ENCODE results near the gene MT1H.
"Not testable (repeated sequence)": the region's sequence is repeated elsewhere in the genome, so short reads cannot be mapped to it uniquely, and the experiment has no call there.

Gene MT1H

DNA sequence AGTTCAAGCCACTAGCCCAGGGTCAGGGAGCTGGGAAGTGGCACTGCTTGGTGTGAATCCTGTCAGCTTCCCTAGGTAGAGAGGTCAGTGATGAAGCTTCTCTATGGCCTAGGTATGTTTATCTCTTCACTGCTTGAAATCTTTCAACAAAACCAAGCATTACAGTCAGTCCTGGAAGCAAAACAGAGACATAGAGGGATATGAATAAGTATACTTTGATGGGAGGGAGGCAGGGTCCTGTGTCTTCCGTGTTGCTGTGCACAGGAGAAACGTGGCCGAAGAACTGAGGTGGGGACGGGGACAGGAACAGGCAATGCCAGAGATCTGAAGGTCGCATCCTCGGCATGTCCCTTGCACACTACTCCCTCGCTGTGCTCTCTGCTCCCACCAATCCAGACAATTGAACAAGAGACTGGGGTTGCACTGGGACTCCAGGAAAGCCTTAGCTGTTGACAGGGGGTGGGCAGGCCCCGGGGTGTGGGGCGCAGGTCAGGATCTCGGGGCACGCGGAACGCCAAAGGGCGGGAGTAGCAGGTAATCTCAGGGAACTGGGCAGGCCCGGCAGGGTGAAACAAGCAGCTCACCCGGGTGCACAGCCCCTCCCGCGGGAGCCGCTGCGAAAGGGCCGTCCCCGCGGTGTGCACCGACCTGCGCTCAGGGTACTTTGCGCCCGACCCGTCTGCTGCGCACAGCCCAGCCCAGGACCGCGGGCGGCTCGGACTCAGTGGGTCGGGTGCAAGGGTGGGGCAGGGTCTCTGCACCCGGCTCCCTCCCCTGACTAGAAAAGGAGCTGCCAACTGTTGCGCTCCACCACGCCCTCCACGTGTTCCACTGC is at the start of gene MT1H:
Gene MT1H (plus strand): TSS at position 810 of the 835 bp plus-strand sequence. CDS start 71 bp downstream, outside the sequence.
- DNase-seq: no peak

DNA sequence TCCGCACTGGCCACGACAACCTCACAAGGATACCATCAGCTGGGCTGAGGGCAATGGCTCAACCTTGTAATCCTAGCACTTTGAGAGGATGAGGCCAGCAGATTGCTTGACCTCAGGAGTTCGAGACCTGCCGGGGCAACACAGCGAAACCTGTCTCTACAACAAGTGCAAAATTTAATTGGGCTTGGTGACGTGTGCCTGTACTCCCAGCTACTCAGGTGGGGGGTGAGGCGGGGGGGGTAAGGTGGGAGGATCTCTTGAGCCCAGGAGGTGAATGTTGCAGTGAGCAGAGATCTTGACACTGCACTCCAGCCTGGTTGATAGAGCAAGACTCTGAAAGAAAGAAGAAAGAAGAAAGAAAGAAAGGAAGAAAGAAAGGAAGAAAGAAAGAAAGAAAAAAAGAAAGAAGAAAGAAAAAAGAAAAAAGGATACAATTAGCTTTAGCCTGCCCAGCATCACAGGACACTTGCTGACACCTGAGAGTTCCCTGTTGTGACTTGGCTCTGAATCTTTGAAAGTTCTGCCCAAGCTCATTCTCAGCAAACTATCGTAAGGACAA is 49.2 kb upstream of the MT1H start:
- no peak for DNase-seq

GRCh38 chr16:56621665-56622445 is 47.8 kb upstream of the MT1H start:
- not testable (repeated sequence) for DNase-seq

GRCh38 chr16:56623184-56623583 is 46.4 kb upstream of the MT1H start:
- DNase-seq: not testable (repeated sequence)

DNA sequence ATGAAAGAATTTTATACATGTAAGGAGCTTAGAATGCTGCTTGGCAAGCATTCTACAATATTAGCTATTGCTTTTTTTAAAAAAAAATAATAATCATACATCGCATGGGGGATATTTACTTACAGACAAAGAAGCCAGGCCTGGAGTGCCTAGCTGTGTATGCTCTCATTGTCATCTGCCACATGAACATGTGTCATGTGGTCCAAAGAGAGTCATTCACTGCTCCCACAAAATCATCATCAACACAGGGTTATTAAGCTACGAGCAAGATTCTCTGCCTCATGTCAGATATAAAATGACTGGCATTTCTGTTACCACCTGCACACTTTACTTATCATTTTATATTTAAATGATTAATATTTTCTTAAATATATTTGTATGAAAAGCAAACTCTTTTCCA is 46.0 kb upstream of the MT1H start:
- DNase-seq: no peak

GRCh38 chr16:56625140-56625942 is 44.3 kb upstream of the MT1H start, which contains the start of gene MT1E:
Gene MT1E (plus strand): TSS chr16:56625781. CDS start chr16:56625852, 71 bp downstream.
- peak; percentile 82 for DNase-seq

DNA sequence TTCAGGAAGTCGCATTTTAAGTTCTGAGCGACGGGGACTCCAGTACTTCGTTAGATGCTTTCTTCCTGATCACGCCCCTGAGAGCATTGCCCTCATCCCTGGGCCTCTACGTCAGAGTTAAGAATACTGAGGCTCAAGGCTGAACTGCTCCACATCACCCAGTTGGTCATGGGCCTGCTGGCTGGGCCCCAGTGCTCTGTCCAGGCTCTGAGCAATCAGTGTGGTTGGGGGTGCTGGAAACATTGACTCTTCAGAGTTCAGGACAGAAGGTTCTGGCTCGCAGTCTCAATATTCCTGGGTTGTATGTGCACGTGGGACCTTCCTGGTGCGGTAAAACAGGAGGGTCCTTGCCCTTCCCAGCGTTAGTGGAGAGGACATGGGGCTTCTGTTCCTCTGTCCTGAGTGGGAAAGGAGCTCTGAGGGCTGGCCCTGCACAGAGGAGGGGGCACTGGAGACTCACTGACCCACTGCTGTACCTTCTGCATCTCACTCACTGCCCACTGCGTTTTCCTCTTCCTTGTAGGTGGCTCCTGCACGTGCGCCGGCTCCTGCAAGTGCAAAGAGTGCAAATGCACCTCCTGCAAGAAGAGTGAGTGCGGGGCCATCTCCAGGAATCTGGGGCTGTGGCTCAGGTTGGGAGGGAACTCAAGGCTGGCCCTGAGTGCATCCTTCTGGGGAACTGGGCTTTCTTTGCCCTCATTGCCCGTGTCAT is 43.5 kb upstream of the MT1H start:
- no peak for DNase-seq

DNA sequence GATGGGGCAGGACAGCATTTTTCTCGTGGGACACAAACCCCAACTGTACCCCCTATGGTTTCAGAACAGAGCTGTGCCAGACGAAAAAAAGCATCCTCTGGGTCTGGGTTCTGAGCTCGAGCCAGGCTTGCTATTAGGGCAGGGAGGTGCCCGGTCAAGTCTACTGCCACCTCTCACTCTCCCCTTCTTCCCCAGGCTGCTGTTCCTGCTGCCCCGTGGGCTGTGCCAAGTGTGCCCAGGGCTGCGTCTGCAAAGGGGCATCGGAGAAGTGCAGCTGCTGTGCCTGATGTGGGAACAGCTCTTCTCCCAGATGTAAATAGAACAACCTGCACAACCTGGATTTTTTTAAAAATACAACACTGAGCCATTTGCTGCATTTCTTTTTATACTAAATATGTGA is 42.9 kb upstream of the MT1H start:
- DNase-seq: no peak

- DNase-seq: no peak
Measured at GRCh38 chr16:56628486-56629350, 40.9 kb upstream of the MT1H start.

GRCh38 chr16:56629531-56629930 is 40.1 kb upstream of the MT1H start:
- DNase-seq: no peak

GRCh38 chr16:56630134-56630533 is 39.5 kb upstream of the MT1H start:
- no peak for DNase-seq

GRCh38 chr16:56631197-56631596 is 38.4 kb upstream of the MT1H start:
- no peak for DNase-seq

DNA sequence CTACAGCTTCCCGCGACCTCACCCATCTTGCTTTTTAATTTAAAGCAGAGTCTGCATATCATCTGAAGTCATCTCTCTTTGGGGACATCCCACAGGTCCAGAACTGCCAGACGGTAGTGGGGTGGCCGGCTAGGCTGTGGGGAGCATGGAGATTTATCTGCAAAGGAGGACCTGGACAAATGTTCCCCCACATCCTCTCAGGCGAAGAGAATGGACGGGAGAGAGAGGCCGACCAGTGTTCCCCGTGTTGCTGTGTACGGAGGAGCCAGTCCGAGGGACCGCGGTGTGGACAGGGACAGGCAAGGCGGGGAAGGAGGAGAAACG is 37.8 kb upstream of the MT1H start:
- DNase-seq: no peak

DNA sequence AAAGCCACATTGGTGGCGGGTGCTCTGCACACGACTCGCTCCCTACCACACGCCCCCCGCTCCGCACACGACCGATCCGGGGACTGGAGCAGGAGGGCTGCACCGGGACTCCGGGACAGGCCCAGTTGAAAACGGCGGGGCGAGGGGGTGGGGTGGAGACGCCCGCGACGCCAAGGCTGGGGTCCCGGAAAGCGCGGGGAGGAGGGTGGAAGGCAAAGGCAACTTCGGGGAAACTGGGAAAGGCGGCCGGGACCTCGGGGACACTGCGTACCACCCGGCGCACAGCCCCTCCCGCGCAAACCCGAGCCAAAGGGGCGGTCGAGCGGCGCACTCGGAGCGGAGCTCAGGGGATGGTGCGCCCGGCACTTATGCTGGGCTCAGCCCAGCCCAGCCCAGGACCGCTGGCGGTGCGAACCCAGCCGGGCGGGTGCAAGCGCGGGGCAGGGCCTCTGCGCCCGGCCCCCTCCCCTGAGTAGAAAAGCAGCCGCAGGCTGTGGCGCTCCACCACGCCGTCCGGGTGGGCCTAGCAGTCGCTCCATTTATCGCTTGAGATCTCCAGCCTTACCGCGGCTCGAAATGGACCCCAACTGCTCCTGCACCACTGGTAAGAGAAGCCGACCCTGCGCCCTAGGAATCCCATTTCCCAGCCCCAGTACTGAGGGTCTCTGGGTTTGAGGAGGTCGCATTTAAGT is 37.3 kb upstream of the MT1H start, which contains the start of gene MT1M:
Gene MT1M (plus strand): TSS at position 504 of the 692 bp plus-strand sequence. CDS start 73 bp downstream, at position 577.
- no peak for DNase-seq

GRCh38 chr16:56632848-56633365 is 36.7 kb upstream of the MT1H start:
- DNase-seq: no peak

- no peak for DNase-seq
Measured at GRCh38 chr16:56633535-56633934, 36.1 kb upstream of the MT1H start.

GRCh38 chr16:56634715-56635440 is 34.7 kb upstream of the MT1H start:
- no peak for DNase-seq

DNA sequence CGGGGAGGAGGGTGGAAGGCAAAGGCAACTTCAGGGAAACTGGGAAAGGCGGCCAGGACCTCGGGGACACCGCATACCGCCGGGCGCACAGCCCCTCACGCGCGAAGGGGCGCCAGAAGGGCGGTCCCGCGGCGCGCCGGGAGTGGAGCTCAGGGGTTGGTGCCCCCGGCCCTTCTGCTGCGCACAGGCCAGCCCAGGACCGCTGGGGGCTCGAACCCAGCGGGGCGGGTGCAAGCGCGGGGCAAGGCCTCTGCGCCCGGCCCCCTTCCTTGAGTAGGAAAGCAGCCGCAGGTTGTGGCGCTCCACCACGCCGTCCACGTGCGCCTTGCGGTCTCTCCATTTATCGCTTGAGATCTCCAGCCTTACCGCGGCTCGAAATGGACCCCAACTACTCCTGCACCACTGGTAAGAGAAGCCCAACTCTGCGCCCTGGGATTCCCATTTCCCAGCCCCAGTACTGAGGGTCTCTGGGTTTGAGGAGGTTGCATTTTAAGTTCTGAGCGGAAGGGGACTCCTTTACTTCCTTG is 34.1 kb upstream of the MT1H start:
- DNase-seq: no peak

All from 8988T (cell line).